PC-9 (cell line): Measurements from ENCODE around the gene BMPR2. TPM values are rescaled to one million over a fixed set of nuclear protein-coding genes. Genes with fewer than 3 reads are reported as not detected.
A peak's percentile ranks its signal among the peaks of the same experiment; 100 is the strongest.

ENCODE experiments used
- BruUV-seq: library from RNA; stranded (reverse); fragments of 400-500 nt; replicated peaks from 2 replicates; lab custom pipeline; 2021; lab: Mats Ljungman, UMichigan
- CTCF ChIA-PET: fragments of 300-600 bp; sonication (Branson Sonifier 250); formaldehyde crosslinking; loops from one replicate; lab custom pipeline; 2022; ENCODE audit warnings: antibody characterized with exemption; lab: Charles Lee
- POLR2A ChIA-PET: fragments of 300-600 bp; sonication (Branson Sonifier 250); formaldehyde crosslinking; loops from one replicate; lab custom pipeline; 2022; ENCODE audit warnings: antibody characterized with exemption; ENCODE audit not compliant: unreplicated experiment; lab: Charles Lee
- DNase-seq, 2 experiments: peaks; one replicate each; pipeline versions ENCODE4 v3.0.0 to v3.0.0-alpha.2; 2015 to 2022; ENCODE audit warnings: mixed read lengths in 1 of 2
- H2AFZ ChIP-seq: fragments of 200-600 bp; sonication (generic); 2 replicates; pipeline ENCODE4 v1.8.1; 2017; ENCODE audit warnings: antibody characterized with exemption
- H3F3A ChIP-seq: fragments of 200-600 bp; sonication (generic); 2 replicates; pipeline ENCODE4 v1.8.1; 2017; ENCODE audit warnings: antibody characterized with exemption, mild to moderate bottlenecking, low read depth; ENCODE audit not compliant: insufficient read depth
- H3K27ac ChIP-seq: fragments of 200-600 bp; sonication (generic); 2 replicates; pipeline ENCODE4 v1.6.1; 2016; ENCODE audit warnings: mixed run types
- H3K27me3 ChIP-seq: fragments of 200-600 bp; sonication (generic); 2 replicates; pipeline ENCODE4 v1.6.1; 2016; ENCODE audit warnings: low read depth, mixed run types; ENCODE audit not compliant: insufficient read depth
- H3K36me3 ChIP-seq: fragments of 200-600 bp; sonication (generic); 2 replicates; pipeline ENCODE4 v1.6.1; 2016; ENCODE audit warnings: low read depth, mixed run types
- H3K4me1 ChIP-seq: fragments of 200-600 bp; sonication (generic); replicated peaks from 2 replicates; pipeline ENCODE4 v1.6.1; 2016; ENCODE audit warnings: mixed run types; ENCODE audit not compliant: insufficient read depth
- H3K4me2 ChIP-seq: fragments of 200-600 bp; sonication (generic); 2 replicates; pipeline ENCODE4 v1.6.1; 2017; ENCODE audit warnings: mixed run types
- H3K4me3 ChIP-seq: fragments of 200-600 bp; sonication (generic); 2 replicates; pipeline ENCODE4 v1.6.1; 2016; ENCODE audit warnings: mixed run types
- H3K79me2 ChIP-seq: fragments of 200-600 bp; sonication (generic); 2 replicates; pipeline ENCODE4 v1.6.1; 2017; ENCODE audit warnings: low read depth, mixed run types
- H3K9me2 ChIP-seq: fragments of 200-600 bp; sonication (generic); 2 replicates; pipeline ENCODE4 v1.8.1; 2017; ENCODE audit warnings: mild to moderate bottlenecking; ENCODE audit not compliant: insufficient read depth
- H3K9me3 ChIP-seq: fragments of 200-600 bp; sonication (generic); 2 replicates; pipeline ENCODE4 v1.8.1; 2016; ENCODE audit warnings: low read depth; ENCODE audit not compliant: insufficient read depth
- H4K20me1 ChIP-seq: fragments of 200-600 bp; sonication (generic); 2 replicates; pipeline ENCODE4 v1.8.1; 2017; ENCODE audit not compliant: insufficient read depth
- CTCF ChIP-seq: fragments of 200-600 bp; sonication (generic); conservative IDR thresholded peaks from 2 replicates; pipeline ENCODE4 v1.6.1; 2017; ENCODE audit warnings: mixed run types, antibody characterized with exemption, mild to moderate bottlenecking, moderate library complexity
- EZH2 ChIP-seq: fragments of 200-600 bp; sonication (generic); IDR thresholded peaks from 2 replicates; pipeline ENCODE4 v1.8.0; 2017; ENCODE audit warnings: antibody characterized with exemption, low read depth
- intact Hi-C: fragments of 100-400 bp; cut with micrococcal nuclease; formaldehyde crosslinking; loops from one replicate; pipeline ENCODE4 v1.10.0; 2022; ENCODE audit not compliant: unreplicated experiment
- total RNA-seq: library from RNA; stranded (reverse); gene quantifications from 2 replicates; pipeline ENCODE4 v1.2.3, GENCODE V29; 2021

Gene BMPR2
- total RNA-seq, 1 experiment from 2014 or later: 23.2 TPM

GRCh38 chr2:202337151-202337550, 39.0 kb upstream of the BMPR2 start:
- CTCF ChIA-PET: no interaction called here

GRCh38 chr2:202337706-202338346, 38.3 kb upstream of the BMPR2 start:
- no peaks in the 10 kb centered on the region for H3K9me3 ChIP-seq
- no peak overlapping the region for H2AFZ ChIP-seq
- H3K27me3 ChIP-seq: no peaks in the 10 kb centered on the region
- no peak overlapping the region for H3K4me2 ChIP-seq
- no peaks in the 10 kb centered on the region for H4K20me1 ChIP-seq
- no peaks in the 10 kb centered on the region for H3K79me2 ChIP-seq
- no peak for DNase-seq
- no TSS peak for BruUV-seq
- TF ChIP-seq CTCF (no peak), EZH2 (no peak)
- H3K27ac ChIP-seq: no peak overlapping the region
- ChIA-PET POLR2A (no interaction called here), CTCF (no interaction called here)
- H3K36me3 ChIP-seq: no peaks in the 10 kb centered on the region
- H3K4me1 ChIP-seq: no peaks in the 10 kb centered on the region
- no peaks in the 10 kb centered on the region; the same call in 1 of the 2 replicates for H3F3A ChIP-seq
- H3K9me2 ChIP-seq: no peaks in the 10 kb centered on the region
- H3K4me3 ChIP-seq: no peak overlapping the region
- intact Hi-C loops: no loop called here

More at GRCh38 chr2:202337151-202337550, 39.0 kb upstream of the BMPR2 start:
- no peaks in the 10 kb centered on the region for H3K27me3 ChIP-seq
- no peak overlapping the region for H3K27ac ChIP-seq
- no peak for DNase-seq
- H3K4me3 ChIP-seq: no peak overlapping the region
- no peak for TF ChIP-seq CTCF
- no peak for TF ChIP-seq EZH2
- intact Hi-C loops: no loop called here
- POLR2A ChIA-PET: no interaction called here
- H2AFZ ChIP-seq: no peak overlapping the region
- no peak overlapping the region for H3K4me2 ChIP-seq
- no peaks in the 10 kb centered on the region; the same call in 1 of the 2 replicates for H3F3A ChIP-seq
- no peaks in the 10 kb centered on the region for H3K9me2 ChIP-seq
- no peaks in the 10 kb centered on the region for H3K79me2 ChIP-seq
- H3K4me1 ChIP-seq: no peaks in the 10 kb centered on the region
- no peaks in the 10 kb centered on the region for H3K36me3 ChIP-seq
- H4K20me1 ChIP-seq: no peaks in the 10 kb centered on the region
- BruUV-seq: no TSS peak
- H3K9me3 ChIP-seq: no peaks in the 10 kb centered on the region

GRCh38 chr2:202339071-202339870, 36.9 kb upstream of the BMPR2 start:
- no peaks in the 10 kb centered on the region for H3K9me3 ChIP-seq
- no peaks in the 10 kb centered on the region; the same call in 1 of the 2 replicates for H3F3A ChIP-seq
- H4K20me1 ChIP-seq: no peaks in the 10 kb centered on the region
- H3K79me2 ChIP-seq: no peaks in the 10 kb centered on the region
- no peaks in the 10 kb centered on the region for H3K9me2 ChIP-seq
- BruUV-seq: no TSS peak
- H3K36me3 ChIP-seq: no peaks in the 10 kb centered on the region
- H3K4me2 ChIP-seq: no peak overlapping the region
- no peak overlapping the region for H3K4me3 ChIP-seq
- no peak for TF ChIP-seq CTCF
- TF ChIP-seq EZH2: no peak
- ChIA-PET CTCF (interaction anchor here (0.5 kb wide), 1 partner anchor 53 kb away, joined by 4 read pairs; no protein-coding TSS in a partner anchor), POLR2A (no interaction called here)
- no peak overlapping the region for H2AFZ ChIP-seq
- H3K4me1 ChIP-seq: no peaks in the 10 kb centered on the region
- DNase-seq: peak in 1 of 2 experiments; percentile 75
- no peak overlapping the region for H3K27ac ChIP-seq
- H3K27me3 ChIP-seq: no peaks in the 10 kb centered on the region
- intact Hi-C loops: no loop called here
